Amniotic epithelial cell (primary cell): ENCODE measurements around the gene USP49.
"Not testable (repeated sequence)": the region's sequence is repeated elsewhere in the genome, so short reads cannot be mapped to it uniquely, and the experiment has no call there.

ENCODE experiments used
- DNase-seq: peaks from one replicate; pipeline ENCODE4 v3.0.0-alpha.2; 2010; ENCODE audit warnings: low read depth

Gene USP49

DNA sequence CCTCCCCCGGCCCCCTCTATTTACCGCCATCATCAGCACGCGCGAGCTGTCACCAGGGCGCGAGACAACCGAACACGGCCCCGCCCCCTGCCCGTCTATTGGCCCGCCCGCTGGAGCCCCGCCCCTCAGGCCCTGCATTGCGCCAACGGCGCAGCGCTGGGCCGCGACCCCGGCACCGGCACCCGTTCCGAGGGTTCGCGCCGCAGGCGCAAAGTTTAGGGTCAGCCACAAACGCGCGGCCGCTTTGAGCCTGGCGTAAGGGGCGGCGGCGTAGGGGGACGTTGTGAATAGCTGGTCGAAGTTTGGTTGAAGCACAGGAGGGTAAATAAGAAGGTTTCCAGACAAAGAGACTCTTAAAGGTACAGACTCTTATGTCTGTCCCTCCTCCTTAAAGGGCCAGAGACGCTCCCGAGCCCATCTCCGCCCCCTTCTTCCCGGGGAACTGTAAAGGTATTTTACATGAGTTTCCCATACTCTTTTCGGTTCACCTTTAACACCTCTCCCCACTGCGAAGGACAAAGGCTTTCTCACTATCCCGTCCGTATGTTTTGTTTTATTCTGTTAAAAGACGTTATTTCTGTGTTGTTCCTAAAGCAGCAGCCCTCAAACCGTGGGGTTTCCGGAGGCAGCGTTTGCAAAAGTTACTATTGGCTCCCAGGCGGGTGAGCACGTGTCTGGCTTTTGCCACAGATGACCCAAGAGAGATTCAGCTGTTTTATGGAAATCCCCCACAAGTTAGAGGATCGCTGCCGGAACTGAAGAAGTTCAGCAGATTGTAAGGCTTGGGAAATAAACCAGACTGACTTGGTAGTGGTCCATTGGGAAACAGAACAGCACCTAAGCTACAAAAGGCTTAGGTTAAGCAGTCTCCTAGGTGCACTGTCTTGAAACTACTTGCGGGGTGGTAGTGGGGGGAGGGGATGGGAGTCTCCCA, at the start of gene USP49:
Gene USP49 (minus strand): TSS at position 76 of the 934 bp plus-strand sequence. CDS start 88,392 bp downstream, outside the sequence.
- peak; percentile 95 for DNase-seq

DNA sequence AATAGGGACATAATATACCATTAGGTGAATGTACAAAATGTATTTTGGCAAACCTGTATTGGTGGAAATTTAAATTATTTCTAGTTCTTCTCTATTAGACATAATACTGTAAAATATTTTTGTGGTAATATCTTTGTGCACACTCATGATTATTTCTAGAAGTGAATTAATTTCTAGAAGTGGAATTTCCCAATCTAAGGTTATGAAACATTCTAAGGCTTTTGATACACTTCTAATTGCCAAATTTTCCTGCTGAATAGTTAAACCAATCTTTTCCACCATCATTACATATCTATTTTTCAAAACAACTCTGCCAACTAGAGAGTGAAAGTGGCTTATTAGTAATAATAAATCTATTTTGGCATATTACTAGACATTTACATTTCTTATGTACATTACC, 48.3 kb upstream of the USP49 start:
- peak; percentile 37 for DNase-seq

DNA sequence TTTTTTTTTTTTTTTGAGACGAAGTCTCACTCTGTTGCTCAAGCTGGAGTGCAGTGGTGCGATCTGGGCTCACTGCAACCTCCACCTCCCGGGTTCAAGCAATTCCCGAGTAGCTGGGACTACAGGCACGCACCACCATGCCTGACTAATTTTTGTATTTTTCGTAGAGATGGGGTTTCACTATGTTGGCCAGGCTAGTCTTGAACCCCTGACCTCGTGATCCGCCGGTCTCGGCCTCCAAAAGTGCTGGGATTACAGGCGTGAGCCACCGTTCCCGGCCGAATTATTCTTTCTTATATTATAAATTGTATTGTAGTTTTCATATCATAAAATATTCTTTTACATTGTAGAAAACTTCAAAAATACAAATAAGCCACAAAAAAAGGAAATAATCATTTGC, 47.7 kb upstream of the USP49 start:
- not testable (repeated sequence) for DNase-seq

DNA sequence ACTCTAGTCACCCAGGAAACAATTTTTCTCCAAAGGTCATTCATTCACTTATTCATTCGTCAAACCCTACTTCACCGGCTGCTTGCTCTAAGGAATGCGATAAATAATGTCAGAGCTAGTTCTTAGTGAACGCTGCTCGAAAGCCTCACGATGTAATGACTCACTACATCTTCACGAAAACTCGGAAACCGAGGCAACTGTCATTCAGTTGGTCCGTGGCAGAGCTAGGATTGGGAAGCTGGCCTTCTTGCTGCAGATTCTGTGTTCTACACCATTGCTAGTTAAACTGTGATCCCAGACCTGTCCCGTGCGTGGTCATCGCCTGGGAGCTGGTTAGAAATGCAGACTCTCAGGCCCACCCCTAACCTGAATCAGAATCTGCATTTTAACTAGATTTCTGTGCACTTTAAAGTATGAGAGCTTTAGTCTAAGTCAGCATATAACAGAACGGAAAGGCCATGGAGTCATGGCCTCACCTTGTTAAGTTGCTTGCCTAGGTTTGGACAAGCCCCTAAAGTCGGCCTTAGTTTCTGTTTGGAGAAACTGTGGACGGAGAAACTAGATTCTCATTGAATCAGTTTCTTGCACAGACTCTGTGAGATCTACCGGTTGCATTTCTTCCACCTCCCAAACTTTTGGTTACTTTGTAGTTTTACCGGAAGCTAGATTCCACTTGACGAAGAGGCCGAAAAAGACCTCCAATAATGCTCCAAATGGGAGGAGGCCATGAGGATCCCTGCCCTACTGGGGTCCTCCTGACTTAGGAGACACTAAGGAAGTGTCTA, 47.1 kb upstream of the USP49 start:
- DNase-seq, result peak; percentile 99

DNA sequence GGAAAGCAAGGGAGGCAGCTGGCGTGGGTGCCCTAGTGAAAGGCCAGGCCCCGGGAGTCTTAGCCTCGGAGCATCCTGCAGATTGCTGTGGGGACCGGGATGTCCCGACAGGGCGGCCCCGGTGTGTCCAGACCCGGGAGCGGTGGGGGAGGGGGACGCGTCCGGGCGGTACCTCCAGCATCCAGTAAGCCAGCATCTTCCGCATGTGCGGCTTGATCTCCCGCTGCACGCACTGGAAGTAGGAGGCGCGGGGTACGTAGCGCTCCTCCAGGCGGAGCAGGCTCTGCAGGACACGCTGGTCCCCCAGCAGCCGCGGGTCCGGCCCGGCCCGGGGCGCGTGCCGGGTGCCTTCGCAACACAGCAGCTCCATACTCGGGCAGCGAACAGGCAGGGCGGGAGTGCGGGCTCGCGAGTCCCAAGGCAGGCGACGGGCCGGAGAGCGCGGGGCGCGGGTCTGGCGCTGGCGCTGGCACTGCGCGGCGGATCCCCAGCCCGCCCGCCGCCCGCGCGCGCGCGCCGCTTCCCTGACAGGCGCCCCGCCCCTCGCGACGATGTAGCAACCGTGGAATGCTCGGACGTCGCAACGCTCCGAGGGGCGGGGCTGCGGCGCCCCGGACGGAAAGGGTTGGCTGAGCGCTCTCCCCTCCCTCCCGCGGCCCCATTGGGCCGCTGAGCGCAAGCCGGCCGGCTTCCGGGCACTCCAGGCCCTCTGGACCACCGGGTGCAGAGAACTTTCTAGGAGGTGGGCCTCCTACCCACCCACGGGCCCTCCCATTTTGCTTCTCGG, 46.3 kb upstream of the USP49 start, which contains the start of gene CCND3:
Gene CCND3 (minus strand): TSS at position 529 of the 787 bp plus-strand sequence. CDS start 159 bp downstream, at position 370.
- peak; percentile 46 for DNase-seq

DNA sequence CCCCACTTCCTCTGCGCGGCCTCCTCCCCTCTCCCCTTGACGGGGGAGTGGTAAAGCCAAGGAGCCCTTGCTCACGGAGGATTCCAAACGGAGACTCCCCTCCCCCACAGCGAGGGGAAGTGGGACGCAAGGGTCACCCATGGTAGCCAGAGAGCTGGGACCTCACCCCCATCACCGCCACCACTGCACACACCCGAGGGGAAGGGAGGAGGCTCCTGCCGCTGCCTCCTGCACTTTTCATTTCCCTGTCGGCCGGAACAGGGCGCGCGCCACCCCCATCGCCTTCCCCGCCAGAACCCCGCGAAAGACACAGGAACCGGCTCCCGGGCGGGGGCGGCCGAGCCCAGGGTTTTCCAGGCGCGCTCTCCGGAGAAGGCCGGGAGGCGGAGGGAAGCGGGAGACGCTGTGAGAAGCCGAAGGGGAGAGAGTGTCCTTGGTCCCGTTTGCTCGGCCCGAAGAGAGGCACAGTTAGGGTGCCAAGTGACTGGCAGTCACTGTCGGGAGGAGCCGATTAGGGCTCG, 45.6 kb upstream of the USP49 start:
- DNase-seq, result peak; percentile 34

DNA sequence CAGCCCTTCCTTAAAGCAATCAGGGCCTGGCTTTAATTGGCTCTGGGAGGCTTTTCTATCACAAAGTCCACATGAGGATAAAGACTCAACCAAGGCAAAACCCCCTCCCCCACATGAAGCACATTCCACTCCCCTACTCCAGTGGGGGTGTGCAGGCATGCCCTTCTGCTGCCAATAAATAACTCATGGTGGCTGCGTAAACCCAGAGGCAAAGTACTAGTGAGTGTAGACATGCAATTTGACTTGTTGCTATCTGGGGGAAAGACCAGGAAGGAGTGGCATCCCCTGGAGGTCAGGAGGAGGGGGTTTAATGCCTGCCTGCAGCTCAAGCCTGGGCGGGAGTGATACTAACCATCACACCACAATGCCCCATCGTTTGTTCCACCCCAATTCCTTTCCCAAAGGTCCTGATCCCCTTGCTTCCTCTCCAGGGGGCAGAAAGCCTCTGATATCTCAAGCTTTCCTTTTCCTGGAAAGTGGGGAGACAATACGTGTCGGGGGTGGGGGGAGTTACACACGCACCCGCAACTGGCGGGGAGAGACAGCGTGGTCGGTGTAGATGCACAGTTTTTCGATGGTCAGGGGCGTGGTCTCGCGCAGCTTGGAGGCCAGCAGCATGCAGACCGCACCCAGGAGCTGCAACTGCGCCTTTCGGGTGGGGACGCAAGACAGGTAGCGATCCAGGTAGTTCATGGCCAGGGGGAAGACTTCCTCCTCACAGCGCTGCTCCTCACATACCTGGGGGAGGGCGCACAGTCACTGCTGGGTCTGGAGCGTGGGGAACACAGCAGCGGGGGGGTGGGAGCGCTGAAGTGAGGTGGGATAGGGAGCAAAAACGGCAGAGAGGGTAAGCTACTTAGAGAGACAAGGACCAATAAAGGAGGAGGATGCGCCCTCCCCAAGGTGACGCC, 44.9 kb upstream of the USP49 start:
- DNase-seq, result peak; percentile 91

DNA sequence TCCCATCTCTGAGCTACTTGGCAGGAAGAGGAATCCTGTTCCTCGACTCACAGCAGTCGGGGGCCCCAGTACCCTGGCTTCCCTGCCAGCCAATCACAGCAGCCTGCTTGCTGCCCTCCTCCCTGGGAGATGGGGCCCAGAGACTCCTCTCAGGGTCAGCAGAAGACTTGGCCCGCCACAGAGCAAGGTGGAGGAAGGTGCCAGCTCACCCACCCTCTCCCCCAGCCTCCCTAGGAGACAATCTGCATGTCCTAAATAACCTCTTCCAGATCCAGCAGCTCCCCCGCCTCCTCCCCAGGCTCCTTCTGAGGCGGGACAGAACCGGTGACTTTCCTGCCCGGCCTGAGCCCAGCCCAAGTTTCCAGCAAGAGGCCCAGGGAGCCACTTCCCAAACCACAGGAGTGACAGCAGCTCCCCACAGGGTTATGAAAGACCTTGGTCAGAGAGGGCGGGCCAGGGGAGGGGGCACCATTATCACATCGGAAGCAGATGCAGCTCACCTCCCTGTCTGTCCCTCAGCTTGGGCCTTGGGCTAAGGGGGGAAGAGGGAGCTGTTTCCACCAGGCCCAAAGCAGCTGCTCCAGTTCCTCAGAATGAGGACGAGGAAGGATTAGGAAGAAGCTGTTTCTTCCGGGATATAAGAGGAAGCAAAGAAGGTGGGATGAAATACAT, 44.1 kb upstream of the USP49 start:
- DNase-seq, result peak; percentile 89

DNA sequence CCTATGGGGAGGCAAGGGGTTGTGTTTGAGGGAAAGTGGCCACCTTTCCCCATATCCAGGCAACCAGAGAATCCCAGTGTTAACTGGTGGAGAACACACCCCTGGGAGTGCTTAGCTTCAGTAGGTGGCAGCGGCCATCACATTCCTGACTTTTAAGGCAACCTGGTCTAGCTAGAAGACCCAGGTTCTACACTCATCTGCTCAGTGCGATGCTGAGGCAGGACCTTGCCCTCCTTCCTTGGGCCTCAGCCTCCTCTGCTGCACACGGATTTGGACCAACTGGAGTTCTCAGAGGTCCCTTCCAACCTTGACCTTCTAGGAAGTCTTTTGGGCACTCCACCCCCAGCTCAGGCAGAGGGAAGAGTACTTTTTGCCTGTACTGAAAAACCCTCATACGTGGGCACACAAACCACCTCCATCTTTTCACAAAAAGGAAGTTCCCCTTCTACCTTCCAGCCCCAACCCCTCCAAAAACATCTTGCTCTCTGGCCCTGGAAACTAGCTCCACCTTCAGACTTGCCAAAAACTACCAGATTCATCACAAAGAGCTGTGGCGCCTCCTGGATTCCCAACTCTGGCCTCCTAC, 43.5 kb upstream of the USP49 start:
- DNase-seq, result no peak

DNA sequence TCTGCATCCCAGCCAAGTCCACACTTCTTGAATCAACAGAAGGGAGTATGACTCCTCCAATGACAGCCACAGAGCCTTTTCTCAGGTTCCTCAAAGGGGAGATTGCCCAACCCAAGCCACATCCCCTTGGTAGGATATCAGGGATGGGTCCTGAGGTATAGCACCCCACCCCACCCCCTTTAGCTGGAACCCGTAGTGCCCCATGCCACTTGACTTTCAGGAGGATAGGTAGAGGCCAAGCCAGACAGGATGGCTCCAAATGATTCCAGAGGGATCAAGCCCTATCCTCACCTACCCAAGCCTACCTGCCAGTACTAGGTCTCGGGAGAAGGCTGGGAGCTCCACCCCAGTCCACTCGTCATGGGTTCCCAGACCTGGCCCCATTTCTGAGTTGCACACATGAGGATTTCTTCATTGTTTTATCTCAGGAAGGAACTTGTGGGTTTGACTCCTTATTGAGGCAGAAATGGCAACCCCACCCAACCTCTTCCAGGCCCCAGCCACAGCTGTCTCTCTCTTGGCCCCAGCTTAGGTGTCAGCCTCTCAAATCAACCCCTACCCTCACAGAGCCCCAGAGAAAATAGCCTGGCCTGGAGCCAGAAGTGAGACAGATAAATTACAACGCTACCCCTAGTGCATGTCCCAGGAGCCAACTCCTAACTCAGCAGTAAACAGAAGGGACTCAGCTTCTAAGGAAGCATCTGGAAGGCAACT, 42.8 kb upstream of the USP49 start:
- DNase-seq, result peak; percentile 60

DNA sequence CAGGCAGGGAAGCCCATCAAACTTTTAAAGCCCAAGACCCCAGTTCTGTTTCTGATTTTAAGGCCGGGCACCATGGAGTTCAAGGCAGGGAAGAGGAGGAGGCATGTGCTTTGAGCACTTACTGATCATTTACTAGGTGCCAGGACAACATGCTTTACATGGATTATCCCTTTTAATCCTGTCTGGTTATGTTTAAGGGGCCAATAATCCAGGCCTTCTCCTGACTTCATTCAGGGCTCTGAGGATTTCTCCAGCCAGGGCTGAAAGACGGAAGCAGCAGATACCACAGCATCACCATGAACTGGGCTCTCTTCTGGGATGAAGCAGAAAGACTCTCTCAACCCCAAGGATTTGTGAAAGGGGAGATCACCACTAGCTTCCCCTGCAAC, 42.3 kb upstream of the USP49 start:
- DNase-seq, result no peak

DNA sequence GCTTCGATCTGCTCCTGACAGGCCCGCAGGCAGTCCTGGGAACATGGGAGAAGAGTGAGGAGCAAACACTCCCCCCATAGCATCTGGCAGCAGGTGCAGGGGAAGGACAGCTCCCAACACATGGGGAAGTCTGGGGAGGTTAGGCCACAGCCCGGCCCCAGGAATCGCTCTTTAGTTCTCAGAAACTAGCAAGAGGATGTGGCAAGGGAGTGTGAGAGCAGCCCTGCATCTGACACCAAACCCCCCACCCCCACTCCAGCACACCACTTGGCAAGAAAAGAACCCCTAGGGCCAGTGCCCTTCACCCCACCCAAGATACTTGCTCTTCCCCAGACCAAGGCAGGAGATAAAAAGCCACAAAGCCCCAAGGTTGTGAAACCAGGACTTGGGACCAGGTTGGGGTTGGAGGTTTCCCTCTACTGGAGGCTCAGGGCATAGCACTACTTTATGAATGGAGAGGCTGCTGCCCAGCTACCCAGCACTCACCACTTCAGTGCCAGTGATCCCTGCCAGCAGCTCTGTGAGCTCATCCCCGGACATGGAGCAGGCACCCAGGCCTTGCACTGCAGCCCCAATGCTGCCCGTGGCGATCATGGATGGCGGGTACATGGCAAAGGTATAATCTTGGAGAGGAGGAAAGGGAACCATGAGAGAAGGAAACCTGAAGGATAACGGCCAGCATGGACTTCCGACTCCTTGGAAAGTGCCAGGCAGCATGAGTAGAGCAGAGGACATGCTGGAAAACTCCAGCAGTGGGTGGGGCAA, 41.1 kb upstream of the USP49 start:
- peak; percentile 99 for DNase-seq

DNA sequence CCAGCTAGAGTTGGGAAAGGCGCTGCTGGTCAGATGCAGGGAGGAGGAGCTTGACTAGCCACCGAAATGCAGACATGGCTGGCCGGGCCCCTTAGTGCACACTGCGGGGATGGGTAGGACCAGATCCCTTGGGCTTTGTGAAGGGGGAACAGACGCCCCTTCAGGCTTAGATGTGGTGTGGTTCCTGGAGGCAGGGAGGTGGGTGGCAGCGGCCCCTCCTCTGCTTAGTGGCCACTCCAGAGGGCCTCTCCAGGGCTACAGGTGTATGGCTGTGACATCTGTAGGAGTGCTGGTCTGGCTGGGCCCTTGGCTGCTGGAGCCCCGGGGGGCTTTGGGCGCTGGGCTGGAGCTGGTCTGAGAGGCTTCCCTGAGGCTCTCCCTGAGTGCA, 40.5 kb upstream of the USP49 start:
- DNase-seq, result no peak

DNA sequence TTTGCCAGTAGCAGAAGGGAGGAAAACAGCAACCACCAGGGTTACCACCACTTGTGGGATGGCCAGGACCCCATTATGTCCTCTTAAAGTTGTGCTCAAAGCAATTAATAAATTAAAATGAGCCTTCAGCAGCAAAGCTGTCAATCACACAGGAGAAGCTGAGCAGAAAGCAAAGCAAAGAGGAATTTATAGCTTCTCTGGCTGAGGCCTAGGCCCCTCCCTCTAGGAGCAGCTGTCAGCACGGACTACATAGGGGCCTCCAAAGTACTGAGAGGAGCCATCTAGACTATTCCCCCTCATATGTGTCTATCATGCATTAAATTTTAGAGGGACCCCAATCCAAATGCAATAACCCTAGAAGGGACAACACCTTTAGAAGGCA, 40.0 kb upstream of the USP49 start:
- no peak for DNase-seq

DNA sequence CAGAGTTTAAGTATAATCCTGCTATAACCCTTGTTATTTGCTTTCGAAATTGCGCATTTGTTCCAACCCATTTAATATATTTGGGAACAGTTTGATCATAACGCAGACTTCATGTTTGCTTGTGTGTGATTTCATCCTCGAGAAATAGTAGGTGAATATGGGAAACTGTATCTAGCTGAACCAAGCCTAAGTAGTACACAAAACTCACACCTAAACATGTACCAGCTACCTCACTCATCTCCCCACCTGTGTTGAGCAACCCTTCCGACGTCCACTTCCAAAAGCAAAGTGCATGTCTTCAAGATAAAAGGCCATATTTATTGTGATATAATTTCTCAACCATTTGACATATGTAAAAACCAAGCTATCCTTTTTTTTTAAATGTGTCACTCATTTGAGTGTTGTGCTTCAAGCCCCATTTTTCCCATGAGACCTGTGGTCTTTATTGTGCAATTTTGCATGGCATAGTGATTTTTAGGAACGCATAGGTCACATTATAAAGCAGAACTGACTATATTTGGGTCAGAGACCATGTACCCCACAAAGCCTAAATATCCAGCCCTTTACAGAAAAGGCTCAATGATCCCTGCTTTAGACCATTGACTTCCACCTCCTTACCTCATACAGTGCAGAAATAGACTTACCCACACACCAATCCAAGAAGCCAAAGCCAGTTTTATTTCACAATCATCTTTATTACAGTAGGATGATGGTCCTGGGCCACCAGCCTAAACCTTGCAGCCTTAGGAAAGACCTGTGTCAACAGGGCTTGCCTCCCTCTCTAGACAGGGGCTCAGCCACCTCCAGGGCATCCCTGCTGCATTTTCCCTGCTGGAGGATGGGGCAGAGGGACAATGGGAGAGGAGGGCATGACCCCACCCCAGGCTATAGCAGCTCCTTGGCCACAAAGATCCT, 39.4 kb upstream of the USP49 start:
- DNase-seq, result no peak

DNA sequence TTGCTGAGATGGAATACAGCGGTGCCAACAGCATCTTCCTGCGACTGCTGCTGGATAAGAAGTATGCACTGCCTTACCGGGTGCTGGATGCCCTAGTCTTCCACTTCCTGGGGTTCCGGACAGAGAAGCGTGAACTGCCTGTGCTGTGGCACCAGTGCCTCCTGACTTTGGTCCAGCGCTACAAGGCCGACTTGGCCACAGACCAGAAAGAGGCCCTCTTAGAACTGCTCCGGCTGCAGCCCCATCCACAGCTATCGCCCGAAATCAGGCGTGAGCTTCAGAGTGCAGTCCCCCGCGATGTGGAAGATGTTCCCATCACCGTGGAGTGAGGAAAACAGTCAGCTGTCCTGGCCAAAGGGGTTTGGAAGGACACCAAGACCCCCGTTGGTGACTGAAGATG, 37.2 kb upstream of the USP49 start:
- no peak for DNase-seq

DNA sequence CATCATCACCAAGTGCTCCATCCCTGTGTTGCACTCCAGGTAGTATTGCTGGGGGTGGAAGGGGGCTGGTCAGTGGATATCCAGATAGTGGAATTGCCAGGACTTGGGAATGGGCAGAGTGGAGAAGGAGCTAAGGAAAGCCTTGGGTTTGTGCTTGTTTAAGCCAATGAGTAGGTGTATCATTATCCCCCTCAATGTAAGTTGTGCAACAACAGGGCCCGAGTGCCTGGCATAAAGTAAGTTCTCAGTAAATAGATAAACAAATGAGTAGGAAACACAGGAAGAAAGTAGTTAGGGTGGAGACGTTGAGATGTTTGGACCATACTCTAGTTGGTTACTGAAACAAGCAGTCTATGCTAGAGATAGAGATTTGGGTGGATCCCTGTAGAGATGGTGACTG, 36.6 kb upstream of the USP49 start:
- peak; percentile 19 for DNase-seq
